Gastroesophageal sphincter (tissue), 3 donors: Measurements from ENCODE around the gene HTR1E.

Experiments used
- POLR2A ChIP-seq, 2 donors: fragments of 450-650 bp; IDR thresholded peaks; one replicate each; pipeline ENCODE4 v1.6.1; 2017; ENCODE audit warnings: antibody characterized with exemption in 2 of 2, mild to moderate bottlenecking in 2 of 2, moderate library complexity in 1 of 2
- POLR2AphosphoS5 ChIP-seq: sonication (generic); formaldehyde crosslinking; IDR thresholded peaks from one replicate; pipeline ENCODE4 v1.6.1; 2017; ENCODE audit warnings: antibody characterized with exemption
- TF ChIP-seq, protein P1 (sequence below), 4 experiments: fragments of 200-600 bp in 2 of 4; fragments of 450-650 bp in 2 of 4; sonication (generic) in 1 of 4; IDR thresholded peaks; one replicate each; pipeline ENCODE4 v1.5.1; 2017 to 2019; ENCODE audit warnings: antibody characterized with exemption in 4 of 4, mild to moderate bottlenecking in 2 of 4, moderate library complexity in 2 of 4

DNA sequence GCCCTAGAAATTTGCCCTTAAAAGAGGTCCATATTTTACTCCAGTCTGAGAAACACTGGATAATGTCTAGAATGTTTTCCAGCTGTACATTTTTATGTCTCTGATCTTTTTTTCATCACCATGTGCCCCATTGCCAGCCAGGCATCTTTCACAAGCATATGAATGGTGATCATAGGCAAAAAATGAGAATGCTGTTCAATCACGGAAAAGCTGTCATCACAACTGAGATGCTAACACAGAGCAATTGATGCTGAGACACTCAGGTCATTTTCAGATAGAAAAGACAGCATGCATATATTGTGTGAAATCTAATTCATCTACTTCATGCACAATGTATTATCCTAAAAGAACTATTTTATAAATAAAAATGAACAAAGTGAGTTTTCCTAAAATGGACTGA, 116.0 kb downstream of the HTR1E start:
- TF ChIP-seq POLR2AphosphoS5: no peak
- TF ChIP-seq, protein P1, sequence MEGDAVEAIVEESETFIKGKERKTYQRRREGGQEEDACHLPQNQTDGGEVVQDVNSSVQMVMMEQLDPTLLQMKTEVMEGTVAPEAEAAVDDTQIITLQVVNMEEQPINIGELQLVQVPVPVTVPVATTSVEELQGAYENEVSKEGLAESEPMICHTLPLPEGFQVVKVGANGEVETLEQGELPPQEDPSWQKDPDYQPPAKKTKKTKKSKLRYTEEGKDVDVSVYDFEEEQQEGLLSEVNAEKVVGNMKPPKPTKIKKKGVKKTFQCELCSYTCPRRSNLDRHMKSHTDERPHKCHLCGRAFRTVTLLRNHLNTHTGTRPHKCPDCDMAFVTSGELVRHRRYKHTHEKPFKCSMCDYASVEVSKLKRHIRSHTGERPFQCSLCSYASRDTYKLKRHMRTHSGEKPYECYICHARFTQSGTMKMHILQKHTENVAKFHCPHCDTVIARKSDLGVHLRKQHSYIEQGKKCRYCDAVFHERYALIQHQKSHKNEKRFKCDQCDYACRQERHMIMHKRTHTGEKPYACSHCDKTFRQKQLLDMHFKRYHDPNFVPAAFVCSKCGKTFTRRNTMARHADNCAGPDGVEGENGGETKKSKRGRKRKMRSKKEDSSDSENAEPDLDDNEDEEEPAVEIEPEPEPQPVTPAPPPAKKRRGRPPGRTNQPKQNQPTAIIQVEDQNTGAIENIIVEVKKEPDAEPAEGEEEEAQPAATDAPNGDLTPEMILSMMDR (IDR thresholded peaks at IDR 0.05): no peak
- TF ChIP-seq POLR2A (IDR thresholded peaks at IDR 0.05): no peak
